Epithelial cell of proximal tubule (primary cell): Measurements from ENCODE around the gene WDR1. TPM values are rescaled to one million over a fixed set of nuclear protein-coding genes. Genes with fewer than 3 reads are reported as not detected.
A peak's percentile ranks its signal among the peaks of the same experiment; 100 is the strongest.

Experiments used
- DNase-seq: peaks from one replicate; pipeline ENCODE4 v3.0.0-alpha.2; 2011; ENCODE audit warnings: low read depth
- H3K4me3 ChIP-seq: 2 replicates; pipeline ENCODE4 v1.5.1; 2011; ENCODE audit warnings: low read depth, mild to moderate bottlenecking, low read length
- CTCF ChIP-seq: conservative IDR thresholded peaks from 2 replicates; pipeline ENCODE4 v1.5.1; 2012; ENCODE audit warnings: low read depth, mild to moderate bottlenecking, low read length
- total RNA-seq: library from RNA; depleted of rRNA; stranded (reverse); fragments of >200 nt; gene quantifications from 2 replicates; pipeline ENCODE4 v1.2.3, GENCODE V29; 2015

The WDR1 gene
- total RNA-seq, 1 donor from 2014 or later = 242 TPM

GRCh38 chr4:10078481-10079233 is 37.9 kb downstream of the WDR1 start:
- no peak overlapping the region for H3K4me3 ChIP-seq
- DNase-seq = no peak
- no peak for TF ChIP-seq CTCF

GRCh38 chr4:10077483-10078335 is 38.9 kb downstream of the WDR1 start:
- no peak overlapping the region for H3K4me3 ChIP-seq
- no peak for DNase-seq
- TF ChIP-seq CTCF = no peak

DNA sequence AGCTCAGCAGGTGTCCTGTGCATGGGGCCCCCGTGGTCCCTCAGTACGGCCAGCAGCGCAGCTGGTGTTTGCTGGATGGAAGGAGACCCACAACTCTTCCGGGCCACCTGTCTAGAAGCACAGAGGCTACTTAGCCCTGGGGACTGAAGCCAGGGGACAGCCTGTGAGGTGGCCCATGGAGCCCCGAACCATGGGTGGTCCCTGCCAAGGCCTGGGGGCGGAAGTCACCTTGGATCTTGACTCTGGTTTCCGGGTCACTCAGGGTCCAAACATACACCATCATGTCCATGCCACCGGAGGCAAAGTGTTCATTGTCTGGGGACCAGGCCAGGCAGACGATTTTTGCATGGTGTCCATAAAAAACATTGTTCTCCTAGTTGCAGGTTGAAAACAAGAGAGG is 39.5 kb downstream of the WDR1 start:
- no peak overlapping the region for H3K4me3 ChIP-seq
- DNase-seq = no peak
- TF ChIP-seq CTCF = no peak

DNA sequence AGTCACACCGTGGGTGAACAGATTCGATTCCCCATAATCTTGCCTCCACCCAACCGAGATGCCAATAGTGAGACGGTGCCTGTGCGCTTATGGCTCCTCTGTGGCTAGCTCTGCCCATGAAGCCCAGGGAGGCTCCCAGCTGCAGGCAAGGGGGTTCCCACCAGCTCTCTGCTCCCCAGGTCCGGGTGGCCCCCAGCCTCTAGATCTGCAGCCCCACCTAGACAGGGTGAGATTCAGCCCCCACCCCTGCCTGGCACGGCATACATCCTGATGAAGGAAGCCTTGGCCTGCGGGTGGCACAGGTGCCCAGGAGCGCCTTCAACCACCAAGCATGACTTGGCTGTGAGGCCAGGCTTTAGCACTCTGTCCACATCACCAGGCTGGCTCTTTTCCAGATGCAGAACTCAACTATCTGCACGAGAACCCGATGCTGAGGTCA is 40.6 kb downstream of the WDR1 start:
- no peak for DNase-seq
- no peak overlapping the region for H3K4me3 ChIP-seq
- TF ChIP-seq CTCF = no peak

- H3K4me3 ChIP-seq = no peak overlapping the region
- DNase-seq = no peak
- TF ChIP-seq CTCF = no peak
Observed at GRCh38 chr4:10075158-10075863, 41.3 kb downstream of the WDR1 start.

GRCh38 chr4:10074767-10075105 is 41.9 kb downstream of the WDR1 start:
- peak; percentile 68 for TF ChIP-seq CTCF
- H3K4me3 ChIP-seq = no peak overlapping the region
- DNase-seq = no peak
